HEK293 (cell line): ENCODE measurements around the gene GLTP.
A peak's percentile ranks its signal among the peaks of the same experiment; 100 is the strongest.
"Not testable (repeated sequence)": the region's sequence is repeated elsewhere in the genome, so short reads cannot be mapped to it uniquely, and the experiment has no call there.

Source experiments
- CTCF ChIA-PET: fragments of 350-600 bp; formaldehyde crosslinking; extraction: SDS; loops from one replicate; lab custom pipeline; 2021; ENCODE audit warnings: antibody characterized with exemption; lab: Yijun Ruan, JAX
- POLR2A ChIA-PET: fragments of 300-600 bp; formaldehyde crosslinking; extraction: SDS; loops from one replicate; lab custom pipeline; 2020; ENCODE audit warnings: antibody characterized with exemption, inconsistent platforms; lab: Yijun Ruan, JAX
- H3K27ac ChIP-seq: fragments of 200-500 bp; sonication (Bioruptor generic); 2 replicates; pipeline ENCODE4 v1.5.1; 2014; ENCODE audit warnings: low read depth, low read length, control low read depth, inconsistent platforms; ENCODE audit errors: extremely low read depth
- H3K36me3 ChIP-seq, 2 experiments: fragments of 200-500 bp in 1 of 2; sonication (Bioruptor generic) in 1 of 2; 1 replicate in 1 of 2; 2 replicates in 1 of 2; pipeline ENCODE4 v1.5.1; 2014 to 2017; ENCODE audit warnings: inconsistent platforms in 2 of 2, low read length in 2 of 2; ENCODE audit not compliant: control insufficient read depth in 2 of 2, insufficient read depth in 1 of 2
- H3K4me1 ChIP-seq: fragments of 200-500 bp; sonication (Bioruptor generic); 2 replicates; pipeline ENCODE4 v1.5.1; 2014; ENCODE audit warnings: mild to moderate bottlenecking, low read length, inconsistent platforms; ENCODE audit not compliant: control insufficient read depth, insufficient read depth
- H3K4me3 ChIP-seq: 2 replicates; pipeline ENCODE4 v1.5.1; 2011; ENCODE audit warnings: low read depth, mild to moderate bottlenecking, control low read depth, low read length, moderate library complexity
- H3K9me3 ChIP-seq: fragments of 200-500 bp; sonication (Bioruptor generic); 2 replicates; pipeline ENCODE4 v1.5.1; 2014; ENCODE audit warnings: low read depth, low read length, inconsistent platforms; ENCODE audit not compliant: control insufficient read depth, insufficient read depth
- EGR2 ChIP-seq: fragments of 450-650 bp; formaldehyde crosslinking; IDR thresholded peaks from 2 replicates; pipeline ENCODE4 v1.5.1; 2016; ENCODE audit warnings: low read depth, missing biosample characterization, missing genetic modification characterization
- HOXD13 ChIP-seq: sonication (generic); formaldehyde crosslinking; IDR thresholded peaks from 2 replicates; pipeline ENCODE4 v1.8.0; 2022; ENCODE audit warnings: missing genetic modification reagents, borderline replicate concordance
- YY2 ChIP-seq: fragments of 450-650 bp; formaldehyde crosslinking; IDR thresholded peaks from 2 replicates; pipeline ENCODE4 v1.5.1; 2016; ENCODE audit warnings: missing biosample characterization, missing genetic modification characterization
- ZBTB20 ChIP-seq: fragments of 450-650 bp; formaldehyde crosslinking; IDR thresholded peaks from 2 replicates; pipeline ENCODE4 v1.5.1; 2016; ENCODE audit warnings: missing biosample characterization, missing genetic modification characterization
- ZNF121 ChIP-seq: fragments of 450-650 bp; formaldehyde crosslinking; IDR thresholded peaks from 2 replicates; pipeline ENCODE4 v1.5.1; 2016; ENCODE audit warnings: missing biosample characterization, missing genetic modification characterization
- ZNF155 ChIP-seq: fragments of 450-650 bp; formaldehyde crosslinking; IDR thresholded peaks from 2 replicates; pipeline ENCODE4 v1.5.1; 2016; ENCODE audit warnings: missing biosample characterization, missing genetic modification characterization
- ZNF23 ChIP-seq: fragments of 450-650 bp; formaldehyde crosslinking; IDR thresholded peaks from 2 replicates; pipeline ENCODE4 v1.5.1; 2016; ENCODE audit warnings: missing biosample characterization, missing genetic modification characterization, borderline replicate concordance
- ZNF239 ChIP-seq: fragments of 450-650 bp; formaldehyde crosslinking; IDR thresholded peaks from 2 replicates; pipeline ENCODE4 v1.5.1; 2016; ENCODE audit warnings: missing biosample characterization, missing genetic modification characterization
- ZNF24 ChIP-seq: fragments of 450-650 bp; formaldehyde crosslinking; IDR thresholded peaks from 2 replicates; pipeline ENCODE4 v1.5.1; 2016; ENCODE audit warnings: missing biosample characterization, missing genetic modification characterization
- ZNF292 ChIP-seq: fragments of 450-650 bp; formaldehyde crosslinking; IDR thresholded peaks from 2 replicates; pipeline ENCODE4 v1.5.1; 2016; ENCODE audit warnings: low read depth, missing biosample characterization, missing genetic modification characterization, borderline replicate concordance
- ZNF37A ChIP-seq: fragments of 450-650 bp; IDR thresholded peaks from 2 replicates; pipeline ENCODE4 v1.5.1; 2018; ENCODE audit warnings: missing biosample characterization, missing genetic modification characterization
- ZNF404 ChIP-seq: fragments of 450-650 bp; formaldehyde crosslinking; IDR thresholded peaks from 2 replicates; pipeline ENCODE4 v1.5.1; 2017; ENCODE audit warnings: missing biosample characterization, missing genetic modification characterization
- ZNF548 ChIP-seq: fragments of 450-650 bp; formaldehyde crosslinking; IDR thresholded peaks from 2 replicates; pipeline ENCODE4 v1.5.1; 2016; ENCODE audit warnings: missing biosample characterization, missing genetic modification characterization
- ZNF624 ChIP-seq: fragments of 450-650 bp; formaldehyde crosslinking; IDR thresholded peaks from 2 replicates; pipeline ENCODE4 v1.5.1; 2017; ENCODE audit warnings: missing biosample characterization, missing genetic modification characterization
- TF ChIP-seq, protein P1 (sequence below): fragments of 450-650 bp; formaldehyde crosslinking; IDR thresholded peaks from 2 replicates; pipeline ENCODE4 v1.5.1; 2017; ENCODE audit warnings: missing biosample characterization, missing genetic modification characterization
- TF ChIP-seq, protein P2 (sequence below): fragments of 450-650 bp; formaldehyde crosslinking; IDR thresholded peaks from 2 replicates; pipeline ENCODE4 v1.5.1; 2016; ENCODE audit warnings: missing biosample characterization, missing genetic modification characterization, borderline replicate concordance
- TF ChIP-seq, protein P3 (sequence below): fragments of 450-650 bp; formaldehyde crosslinking; IDR thresholded peaks from 2 replicates; pipeline ENCODE4 v1.5.1; 2016; ENCODE audit warnings: missing biosample characterization, missing genetic modification characterization

GLTP gene

DNA sequence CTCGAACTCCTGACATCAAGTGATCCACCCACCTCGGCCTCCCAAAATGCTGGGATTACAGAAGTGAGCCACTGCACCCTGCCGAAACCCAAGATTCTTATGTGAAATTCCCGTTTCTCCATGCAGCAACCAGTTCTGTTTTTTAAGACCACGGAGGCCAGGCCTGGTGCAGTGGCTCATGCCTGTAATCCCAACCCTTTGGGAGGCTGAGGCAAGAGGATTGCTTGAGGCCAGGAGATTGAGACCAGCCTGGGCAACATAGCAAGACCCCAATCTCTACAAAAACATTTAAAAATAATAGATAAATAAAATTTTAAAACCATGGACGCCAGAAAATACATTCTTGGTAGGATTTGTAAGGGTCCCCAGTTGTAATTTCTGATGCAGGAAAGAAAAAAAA, 29.8 kb downstream of the GLTP start:
- CTCF ChIA-PET = interaction anchor here (0.7 to 2.5 kb wide), 3 partner anchors 45 to 227 kb away, joined by 3 to 14 read pairs (median 5); no protein-coding TSS in a partner anchor
- POLR2A ChIA-PET = not testable (repeated sequence)

DNA sequence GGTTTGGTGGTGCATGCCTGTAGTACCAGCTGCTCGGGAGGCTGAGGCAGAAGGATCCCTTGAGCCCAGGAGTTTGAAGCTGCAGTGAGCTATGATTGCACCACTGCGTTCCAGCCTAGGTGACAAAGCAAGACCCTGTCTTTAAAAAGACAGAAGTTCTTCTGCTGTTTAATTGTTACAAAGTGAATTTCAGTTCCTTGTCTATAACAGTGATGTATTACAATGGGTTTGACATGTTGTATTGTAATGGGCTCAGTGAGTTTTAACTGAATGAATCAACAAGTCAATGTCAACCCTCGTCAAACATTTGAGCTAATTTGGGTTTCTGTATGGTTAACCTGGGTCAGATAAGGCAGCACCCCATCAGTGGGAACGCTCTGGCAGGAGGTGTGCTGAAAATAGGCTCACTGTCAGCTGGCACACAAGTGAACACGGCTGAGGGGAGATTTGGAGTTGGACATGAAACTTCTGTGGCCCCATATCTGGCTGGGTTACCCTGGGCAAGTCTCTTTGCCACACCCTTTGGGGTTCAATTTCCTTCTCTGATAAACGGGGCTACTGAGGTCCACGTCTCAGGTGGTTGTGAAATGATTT, 33.1 kb downstream of the GLTP start:
- no peak for TF ChIP-seq YY2 (tag by site-specific recombination)
- TF ChIP-seq ZNF624 (tag by site-specific recombination) = no peak
- no peak for TF ChIP-seq ZNF239 (tag by site-specific recombination)
- TF ChIP-seq ZNF292 (tag by site-specific recombination) = no peak
- no peak for TF ChIP-seq ZNF23 (tag by site-specific recombination)
- TF ChIP-seq ZNF155 = no peak
- no peak for TF ChIP-seq ZNF37A
- Histone ChIP-seq H3K36me3 (no peaks in the 10 kb centered on the region; a peak in 1 of 3 replicates), H3K27ac (no peak overlapping the region), H3K9me3 (no peaks in the 10 kb centered on the region), H3K4me1 (no peaks in the 10 kb centered on the region), H3K4me3 (no peak overlapping the region)
- POLR2A ChIA-PET = interaction anchor here (0.6 kb wide), 1 partner anchor 9 kb away, joined by 3 read pairs; no protein-coding TSS in a partner anchor
- CTCF ChIA-PET = interaction anchor here (0.6 to 2.9 kb wide), 6 partner anchors 12 to 327 kb away, joined by 3 to 13 read pairs (median 4); no protein-coding TSS in a partner anchor

More for the DNA sequence above, 29.8 kb downstream of the GLTP start:
- not testable (repeated sequence) for H3K27ac ChIP-seq, H3K4me3 ChIP-seq
- TF ChIP-seq ZNF121 = peak; percentile 54; the same call in 1 of the 2 replicates
- TF ChIP-seq, all 188 proteins: peak for 1; not testable (repeated sequence) for 187
- not testable (repeated sequence) for H3K4me1 ChIP-seq, H3K9me3 ChIP-seq
- peaks cover 0 to 18% of the 10 kb centered on the region in 2 experiments; a peak in 2 of 3 replicates for H3K36me3 ChIP-seq

DNA sequence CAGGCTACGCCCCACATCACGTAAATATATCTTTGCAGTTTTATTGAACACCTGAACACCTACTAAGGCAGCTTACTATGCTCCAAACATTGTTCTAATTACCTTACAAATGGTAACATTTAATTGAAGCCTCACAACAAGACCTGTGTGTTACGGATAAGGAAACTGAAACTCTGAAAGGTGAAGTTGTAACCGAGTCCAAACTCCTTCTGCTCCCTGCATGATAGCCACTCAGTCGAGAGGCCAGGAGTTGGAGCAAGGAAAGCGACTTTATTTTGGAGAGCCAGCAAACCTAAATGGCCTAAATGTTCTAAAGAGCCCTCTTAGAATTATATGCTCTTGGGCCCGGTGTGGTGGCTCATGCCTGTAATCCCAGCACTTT, 34.5 kb downstream of the GLTP start:
- no peak overlapping the region for H3K27ac ChIP-seq
- no peaks in the 10 kb centered on the region for H3K4me1 ChIP-seq
- no peaks in the 10 kb centered on the region for H3K9me3 ChIP-seq
- no peak for TF ChIP-seq HOXD13 (CRISPR knock-in tag)
- 0 out of 2 replicates have a peak, but pooled peaks have one; percentile 4 for TF ChIP-seq ZBTB20 (tag by site-specific recombination)
- TF ChIP-seq ZNF404 (tag by site-specific recombination) = no peak
- TF ChIP-seq, protein P1, sequence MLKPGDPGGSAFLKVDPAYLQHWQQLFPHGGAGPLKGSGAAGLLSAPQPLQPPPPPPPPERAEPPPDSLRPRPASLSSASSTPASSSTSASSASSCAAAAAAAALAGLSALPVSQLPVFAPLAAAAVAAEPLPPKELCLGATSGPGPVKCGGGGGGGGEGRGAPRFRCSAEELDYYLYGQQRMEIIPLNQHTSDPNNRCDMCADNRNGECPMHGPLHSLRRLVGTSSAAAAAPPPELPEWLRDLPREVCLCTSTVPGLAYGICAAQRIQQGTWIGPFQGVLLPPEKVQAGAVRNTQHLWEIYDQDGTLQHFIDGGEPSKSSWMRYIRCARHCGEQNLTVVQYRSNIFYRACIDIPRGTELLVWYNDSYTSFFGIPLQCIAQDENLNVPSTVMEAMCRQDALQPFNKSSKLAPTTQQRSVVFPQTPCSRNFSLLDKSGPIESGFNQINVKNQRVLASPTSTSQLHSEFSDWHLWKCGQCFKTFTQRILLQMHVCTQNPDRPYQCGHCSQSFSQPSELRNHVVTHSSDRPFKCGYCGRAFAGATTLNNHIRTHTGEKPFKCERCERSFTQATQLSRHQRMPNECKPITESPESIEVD (tag by site-specific recombination) = no peak
- 0 out of 2 replicates have a peak, but pooled peaks have one; percentile 3 for TF ChIP-seq ZNF24 (tag by site-specific recombination)
- ChIA-PET CTCF (interaction anchor here (0.6 to 4.7 kb wide), 41 partner anchors 8 to 1326 kb away, joined by 3 to 131 read pairs (median 5); no protein-coding TSS in a partner anchor), POLR2A (interaction anchor here (1.0 kb wide), 1 partner anchor 10 kb away, joined by 5 read pairs; no protein-coding TSS in a partner anchor)
- no peak overlapping the region for H3K4me3 ChIP-seq
- H3K36me3 ChIP-seq = no peaks in the 10 kb centered on the region; a peak in 1 of 3 replicates

DNA sequence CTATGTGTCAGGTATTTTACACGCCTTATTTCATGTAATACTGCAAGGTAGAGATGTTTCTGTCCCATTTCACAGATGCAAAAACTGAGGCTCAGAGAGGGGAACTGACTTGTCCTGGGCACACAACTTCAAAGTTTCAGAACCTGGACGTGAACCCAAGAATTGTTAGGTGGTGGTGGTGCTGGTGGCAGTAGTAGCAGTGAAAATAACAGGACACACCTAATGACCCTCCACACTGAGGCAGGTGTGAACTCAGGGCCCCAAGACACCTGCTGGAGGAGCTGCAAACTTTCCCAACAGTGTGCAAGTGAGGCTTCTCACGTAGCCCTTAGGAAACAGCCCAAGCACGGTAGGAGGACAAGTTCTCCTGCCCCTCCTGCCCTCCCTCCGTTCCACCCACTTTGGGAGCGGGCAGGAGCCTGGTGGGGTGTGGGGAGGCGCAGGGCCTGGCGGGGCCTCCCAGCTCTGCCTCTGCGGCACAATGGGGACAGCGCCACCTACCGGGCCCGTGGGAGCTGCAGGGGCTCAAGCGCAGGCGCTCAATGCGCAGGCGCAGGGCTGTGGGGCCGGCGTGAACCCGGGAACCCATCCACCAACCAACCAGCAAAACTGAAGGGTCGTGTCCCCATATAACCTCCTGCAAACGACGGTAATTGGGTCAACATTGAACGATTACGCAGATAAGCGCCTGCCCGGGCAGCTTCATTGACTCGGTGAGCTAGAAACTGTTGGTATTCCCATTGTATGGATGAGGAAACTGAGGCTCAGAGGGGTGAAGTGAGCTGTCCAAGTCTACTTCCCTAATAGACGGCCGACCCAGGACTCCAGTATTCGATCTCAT, 35.1 kb downstream of the GLTP start:
- H3K9me3 ChIP-seq = no peaks in the 10 kb centered on the region
- H3K27ac ChIP-seq = no peak overlapping the region
- no peaks in the 10 kb centered on the region for H3K4me1 ChIP-seq
- CTCF ChIA-PET = interaction anchor here (0.5 to 4.7 kb wide), 43 partner anchors 9 to 780 kb away, joined by 3 to 131 read pairs (median 4); no protein-coding TSS in a partner anchor
- POLR2A ChIA-PET = interaction anchor here (0.7 to 1.0 kb wide), 2 partner anchors 10 to 49 kb away, joined by 3 to 5 read pairs; no protein-coding TSS in a partner anchor
- peak overlapping the region; percentile 23; the same call in 1 of the 2 replicates for H3K4me3 ChIP-seq
- no peaks in the 10 kb centered on the region; a peak in 1 of 3 replicates for H3K36me3 ChIP-seq
- TF ChIP-seq, protein P2, sequence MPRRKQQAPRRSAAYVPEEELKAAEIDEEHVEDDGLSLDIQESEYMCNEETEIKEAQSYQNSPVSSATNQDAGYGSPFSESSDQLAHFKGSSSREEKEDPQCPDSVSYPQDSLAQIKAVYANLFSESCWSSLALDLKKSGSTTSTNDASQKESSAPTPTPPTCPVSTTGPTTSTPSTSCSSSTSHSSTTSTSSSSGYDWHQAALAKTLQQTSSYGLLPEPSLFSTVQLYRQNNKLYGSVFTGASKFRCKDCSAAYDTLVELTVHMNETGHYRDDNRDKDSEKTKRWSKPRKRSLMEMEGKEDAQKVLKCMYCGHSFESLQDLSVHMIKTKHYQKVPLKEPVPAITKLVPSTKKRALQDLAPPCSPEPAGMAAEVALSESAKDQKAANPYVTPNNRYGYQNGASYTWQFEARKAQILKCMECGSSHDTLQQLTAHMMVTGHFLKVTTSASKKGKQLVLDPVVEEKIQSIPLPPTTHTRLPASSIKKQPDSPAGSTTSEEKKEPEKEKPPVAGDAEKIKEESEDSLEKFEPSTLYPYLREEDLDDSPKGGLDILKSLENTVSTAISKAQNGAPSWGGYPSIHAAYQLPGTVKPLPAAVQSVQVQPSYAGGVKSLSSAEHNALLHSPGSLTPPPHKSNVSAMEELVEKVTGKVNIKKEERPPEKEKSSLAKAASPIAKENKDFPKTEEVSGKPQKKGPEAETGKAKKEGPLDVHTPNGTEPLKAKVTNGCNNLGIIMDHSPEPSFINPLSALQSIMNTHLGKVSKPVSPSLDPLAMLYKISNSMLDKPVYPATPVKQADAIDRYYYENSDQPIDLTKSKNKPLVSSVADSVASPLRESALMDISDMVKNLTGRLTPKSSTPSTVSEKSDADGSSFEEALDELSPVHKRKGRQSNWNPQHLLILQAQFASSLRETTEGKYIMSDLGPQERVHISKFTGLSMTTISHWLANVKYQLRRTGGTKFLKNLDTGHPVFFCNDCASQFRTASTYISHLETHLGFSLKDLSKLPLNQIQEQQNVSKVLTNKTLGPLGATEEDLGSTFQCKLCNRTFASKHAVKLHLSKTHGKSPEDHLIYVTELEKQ (tag by site-specific recombination) = no peak
- TF ChIP-seq, protein P3, sequence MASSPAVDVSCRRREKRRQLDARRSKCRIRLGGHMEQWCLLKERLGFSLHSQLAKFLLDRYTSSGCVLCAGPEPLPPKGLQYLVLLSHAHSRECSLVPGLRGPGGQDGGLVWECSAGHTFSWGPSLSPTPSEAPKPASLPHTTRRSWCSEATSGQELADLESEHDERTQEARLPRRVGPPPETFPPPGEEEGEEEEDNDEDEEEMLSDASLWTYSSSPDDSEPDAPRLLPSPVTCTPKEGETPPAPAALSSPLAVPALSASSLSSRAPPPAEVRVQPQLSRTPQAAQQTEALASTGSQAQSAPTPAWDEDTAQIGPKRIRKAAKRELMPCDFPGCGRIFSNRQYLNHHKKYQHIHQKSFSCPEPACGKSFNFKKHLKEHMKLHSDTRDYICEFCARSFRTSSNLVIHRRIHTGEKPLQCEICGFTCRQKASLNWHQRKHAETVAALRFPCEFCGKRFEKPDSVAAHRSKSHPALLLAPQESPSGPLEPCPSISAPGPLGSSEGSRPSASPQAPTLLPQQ (tag by site-specific recombination) = peak; percentile 52; the same call in 1 of the 2 replicates
- TF ChIP-seq EGR2 (tag by site-specific recombination) = peak; percentile 71
- no peak for TF ChIP-seq ZNF548 (tag by site-specific recombination)
- peak; percentile 32; the same call in 1 of the 2 replicates for TF ChIP-seq ZNF24 (tag by site-specific recombination)
